H1 (cell line): ENCODE measurements around the gene SUSD1. TPM values are rescaled to one million over a fixed set of nuclear protein-coding genes. Genes with fewer than 3 reads are reported as not detected.

Experiments used
- CHD2 ChIP-seq: IDR thresholded peaks from 2 replicates; pipeline ENCODE4 v1.6.1; 2012; ENCODE audit warnings: low read length, improper control_type of control experiment
- GTF2F1 ChIP-seq: IDR thresholded peaks from 2 replicates; pipeline ENCODE4 v1.6.1; 2012; ENCODE audit warnings: low read depth, low read length, improper control_type of control experiment, borderline replicate concordance
- POLR2AphosphoS5 ChIP-seq: IDR thresholded peaks from 2 replicates; pipeline ENCODE4 v1.6.1; 2011; ENCODE audit warnings: low read depth, low read length
- RFX5 ChIP-seq: IDR thresholded peaks from 2 replicates; pipeline ENCODE4 v1.6.1; 2011; ENCODE audit warnings: low read depth, low read length, improper control_type of control experiment, borderline replicate concordance
- RXRA ChIP-seq: IDR thresholded peaks from 2 replicates; pipeline ENCODE4 v1.6.1; 2011; ENCODE audit warnings: low read depth, mild to moderate bottlenecking, low read length, moderate library complexity; ENCODE audit not compliant: insufficient read depth
- SIN3A ChIP-seq, 2 experiments: IDR thresholded peaks in 1 of 2; conservative IDR thresholded peaks in 1 of 2; 2 replicates each; pipeline ENCODE4 v1.6.1; 2011 to 2012; ENCODE audit warnings: low read length in 2 of 2, improper control_type of control experiment in 1 of 2, low read depth in 1 of 2, mild to moderate bottlenecking in 1 of 2
- SRF ChIP-seq: IDR thresholded peaks from 2 replicates; pipeline ENCODE4 v1.6.1; 2011; ENCODE audit warnings: mild to moderate bottlenecking, low read depth, low read length, moderate library complexity
- TAF1 ChIP-seq: IDR thresholded peaks from 2 replicates; pipeline ENCODE4 v1.6.1; 2011; ENCODE audit warnings: mild to moderate bottlenecking, low read depth, low read length
- polyA plus RNA-seq, 7 experiments: library from polyadenylated mRNA; depleted of rRNA in 3 of 7; stranded (reverse) in 5 of 7; unstranded in 2 of 7; fragments of >200 nt in 5 of 7; fragments of 200-250 nt in 2 of 7; gene quantifications; 1 replicate in 5 of 7; 2 replicates in 1 of 7; 4 replicates in 1 of 7; pipeline versions ENCODE4 v1.2.1 to v1.2.3, GENCODE V29; 2011 to 2013; ENCODE audit warnings: missing spikeins in 2 of 7, mixed read lengths in 2 of 7
- total RNA-seq: library from RNA; stranded (reverse); fragmentation: NEBNext Ultra II Directional; extraction: Animal tissue kit (Norgen Biotek cat#: 25700); gene quantifications from 2 replicates; pipeline ENCODE4 v1.2.1, GENCODE V29; 2021
- TF ChIP-seq, protein P1 (sequence below): fragments of 300-600 bp; sonication (generic); IDR thresholded peaks from 2 replicates; pipeline ENCODE4 v1.7.1; 2012; ENCODE audit warnings: low read length, moderate library complexity, mild to moderate bottlenecking, inconsistent platforms; ENCODE audit not compliant: insufficient replicate concordance

Gene SUSD1
- total and polyA plus RNA-seq, 2 of the 8 experiments (the other 6 are each of a cell fraction or from before 2014, with no cell fraction given), result 2.8 to 7.2 TPM

DNA sequence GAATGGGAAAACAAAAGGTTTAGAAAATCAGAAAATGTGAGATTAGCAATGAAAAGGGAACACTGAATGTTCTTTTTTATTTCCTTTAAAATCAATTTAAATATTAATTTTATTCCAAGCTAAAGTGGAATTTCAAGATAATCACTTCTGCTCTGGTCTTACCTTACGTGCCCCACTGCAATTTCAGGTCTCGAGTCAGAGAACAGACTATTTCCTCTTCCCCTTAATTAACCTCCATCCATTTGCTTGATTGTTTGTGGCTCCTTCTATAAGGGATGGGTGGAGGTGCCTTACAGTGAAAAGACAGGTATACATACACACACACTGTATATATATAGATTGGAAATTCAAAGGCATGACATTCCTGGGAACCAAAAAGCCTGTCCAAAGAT is 137.1 kb downstream of the SUSD1 start (continued):
- TF ChIP-seq, protein P1, sequence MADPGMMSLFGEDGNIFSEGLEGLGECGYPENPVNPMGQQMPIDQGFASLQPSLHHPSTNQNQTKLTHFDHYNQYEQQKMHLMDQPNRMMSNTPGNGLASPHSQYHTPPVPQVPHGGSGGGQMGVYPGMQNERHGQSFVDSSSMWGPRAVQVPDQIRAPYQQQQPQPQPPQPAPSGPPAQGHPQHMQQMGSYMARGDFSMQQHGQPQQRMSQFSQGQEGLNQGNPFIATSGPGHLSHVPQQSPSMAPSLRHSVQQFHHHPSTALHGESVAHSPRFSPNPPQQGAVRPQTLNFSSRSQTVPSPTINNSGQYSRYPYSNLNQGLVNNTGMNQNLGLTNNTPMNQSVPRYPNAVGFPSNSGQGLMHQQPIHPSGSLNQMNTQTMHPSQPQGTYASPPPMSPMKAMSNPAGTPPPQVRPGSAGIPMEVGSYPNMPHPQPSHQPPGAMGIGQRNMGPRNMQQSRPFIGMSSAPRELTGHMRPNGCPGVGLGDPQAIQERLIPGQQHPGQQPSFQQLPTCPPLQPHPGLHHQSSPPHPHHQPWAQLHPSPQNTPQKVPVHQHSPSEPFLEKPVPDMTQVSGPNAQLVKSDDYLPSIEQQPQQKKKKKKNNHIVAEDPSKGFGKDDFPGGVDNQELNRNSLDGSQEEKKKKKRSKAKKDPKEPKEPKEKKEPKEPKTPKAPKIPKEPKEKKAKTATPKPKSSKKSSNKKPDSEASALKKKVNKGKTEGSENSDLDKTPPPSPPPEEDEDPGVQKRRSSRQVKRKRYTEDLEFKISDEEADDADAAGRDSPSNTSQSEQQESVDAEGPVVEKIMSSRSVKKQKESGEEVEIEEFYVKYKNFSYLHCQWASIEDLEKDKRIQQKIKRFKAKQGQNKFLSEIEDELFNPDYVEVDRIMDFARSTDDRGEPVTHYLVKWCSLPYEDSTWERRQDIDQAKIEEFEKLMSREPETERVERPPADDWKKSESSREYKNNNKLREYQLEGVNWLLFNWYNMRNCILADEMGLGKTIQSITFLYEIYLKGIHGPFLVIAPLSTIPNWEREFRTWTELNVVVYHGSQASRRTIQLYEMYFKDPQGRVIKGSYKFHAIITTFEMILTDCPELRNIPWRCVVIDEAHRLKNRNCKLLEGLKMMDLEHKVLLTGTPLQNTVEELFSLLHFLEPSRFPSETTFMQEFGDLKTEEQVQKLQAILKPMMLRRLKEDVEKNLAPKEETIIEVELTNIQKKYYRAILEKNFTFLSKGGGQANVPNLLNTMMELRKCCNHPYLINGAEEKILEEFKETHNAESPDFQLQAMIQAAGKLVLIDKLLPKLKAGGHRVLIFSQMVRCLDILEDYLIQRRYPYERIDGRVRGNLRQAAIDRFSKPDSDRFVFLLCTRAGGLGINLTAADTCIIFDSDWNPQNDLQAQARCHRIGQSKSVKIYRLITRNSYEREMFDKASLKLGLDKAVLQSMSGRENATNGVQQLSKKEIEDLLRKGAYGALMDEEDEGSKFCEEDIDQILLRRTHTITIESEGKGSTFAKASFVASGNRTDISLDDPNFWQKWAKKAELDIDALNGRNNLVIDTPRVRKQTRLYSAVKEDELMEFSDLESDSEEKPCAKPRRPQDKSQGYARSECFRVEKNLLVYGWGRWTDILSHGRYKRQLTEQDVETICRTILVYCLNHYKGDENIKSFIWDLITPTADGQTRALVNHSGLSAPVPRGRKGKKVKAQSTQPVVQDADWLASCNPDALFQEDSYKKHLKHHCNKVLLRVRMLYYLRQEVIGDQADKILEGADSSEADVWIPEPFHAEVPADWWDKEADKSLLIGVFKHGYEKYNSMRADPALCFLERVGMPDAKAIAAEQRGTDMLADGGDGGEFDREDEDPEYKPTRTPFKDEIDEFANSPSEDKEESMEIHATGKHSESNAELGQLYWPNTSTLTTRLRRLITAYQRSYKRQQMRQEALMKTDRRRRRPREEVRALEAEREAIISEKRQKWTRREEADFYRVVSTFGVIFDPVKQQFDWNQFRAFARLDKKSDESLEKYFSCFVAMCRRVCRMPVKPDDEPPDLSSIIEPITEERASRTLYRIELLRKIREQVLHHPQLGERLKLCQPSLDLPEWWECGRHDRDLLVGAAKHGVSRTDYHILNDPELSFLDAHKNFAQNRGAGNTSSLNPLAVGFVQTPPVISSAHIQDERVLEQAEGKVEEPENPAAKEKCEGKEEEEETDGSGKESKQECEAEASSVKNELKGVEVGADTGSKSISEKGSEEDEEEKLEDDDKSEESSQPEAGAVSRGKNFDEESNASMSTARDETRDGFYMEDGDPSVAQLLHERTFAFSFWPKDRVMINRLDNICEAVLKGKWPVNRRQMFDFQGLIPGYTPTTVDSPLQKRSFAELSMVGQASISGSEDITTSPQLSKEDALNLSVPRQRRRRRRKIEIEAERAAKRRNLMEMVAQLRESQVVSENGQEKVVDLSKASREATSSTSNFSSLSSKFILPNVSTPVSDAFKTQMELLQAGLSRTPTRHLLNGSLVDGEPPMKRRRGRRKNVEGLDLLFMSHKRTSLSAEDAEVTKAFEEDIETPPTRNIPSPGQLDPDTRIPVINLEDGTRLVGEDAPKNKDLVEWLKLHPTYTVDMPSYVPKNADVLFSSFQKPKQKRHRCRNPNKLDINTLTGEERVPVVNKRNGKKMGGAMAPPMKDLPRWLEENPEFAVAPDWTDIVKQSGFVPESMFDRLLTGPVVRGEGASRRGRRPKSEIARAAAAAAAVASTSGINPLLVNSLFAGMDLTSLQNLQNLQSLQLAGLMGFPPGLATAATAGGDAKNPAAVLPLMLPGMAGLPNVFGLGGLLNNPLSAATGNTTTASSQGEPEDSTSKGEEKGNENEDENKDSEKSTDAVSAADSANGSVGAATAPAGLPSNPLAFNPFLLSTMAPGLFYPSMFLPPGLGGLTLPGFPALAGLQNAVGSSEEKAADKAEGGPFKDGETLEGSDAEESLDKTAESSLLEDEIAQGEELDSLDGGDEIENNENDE, result no peak
- TF ChIP-seq CHD2 (no peak), TAF1 (no peak), SIN3A (conservative IDR thresholded peaks at IDR 0.05 in 1 of 2, IDR thresholded peaks at IDR 0.05 in 1 of 2; ENCODE audit: low read depth in 1 of 2, low read length in 2 of 2) (no peak), SRF (no peak), GTF2F1 (no peak), RFX5 (no peak), POLR2AphosphoS5 (no peak), RXRA (no peak)
